Renal pelvis (tissue), 4 donors: ENCODE results near the gene NANS. TPM values are rescaled to one million over a fixed set of nuclear protein-coding genes. Genes with fewer than 3 reads are reported as not detected.
"Not testable (repeated sequence)": the region's sequence is repeated elsewhere in the genome, so short reads cannot be mapped to it uniquely, and the experiment has no call there.

Experiments
- DNase-seq: peaks from one replicate; pipeline ENCODE4 v3.0.0-alpha.2; 2013
- polyA plus RNA-seq, 3 donors: library from polyadenylated mRNA; unstranded; fragments of 120-200 nt; gene quantifications; one replicate each; pipeline ENCODE4 v1.2.1, GENCODE V29; 2013; ENCODE audit not compliant: insufficient read length in 3 of 3

NANS gene
- polyA plus RNA-seq, 3 donors: 38.2 to 45.0 (median 41.7) TPM

- not testable (repeated sequence) for DNase-seq
Measured at GRCh38 chr9:98130060-98130459, 73.5 kb downstream of the NANS start.

- no peak for DNase-seq
Measured at GRCh38 chr9:98130576-98131228, 74.2 kb downstream of the NANS start.

GRCh38 chr9:98132158-98132557 lies 75.6 kb downstream of the NANS start:
- DNase-seq: no peak

Other genes starting within 250 kb of the NANS start
- under 1 TPM in 1 of 3 donors, not detected in 2; 0.03 TPM for gene FOXE1, start 203.5 kb upstream of the NANS start, polyA plus RNA-seq
- 10 to 100 TPM; 19.0 to 21.7 (median 19.9) TPM for gene TRMO, start 134.2 kb upstream of the NANS start, polyA plus RNA-seq
- gene HEMGN, start 118.6 kb upstream of the NANS start, polyA plus RNA-seq: 1 to 10 TPM; 2.1 to 2.9 (median 2.4) TPM
- 100 to 1,000 TPM; 217 to 273 (median 241) TPM for gene ANP32B, start 73.4 kb upstream of the NANS start, polyA plus RNA-seq
- gene TRIM14, start 62.5 kb downstream of the NANS start, polyA plus RNA-seq: 1 to 10 TPM; 5.2 to 7.2 (median 6.9) TPM
- gene CORO2A, start 135.9 kb downstream of the NANS start, polyA plus RNA-seq: 1 to 10 TPM; 2.2 to 2.6 (median 2.5) TPM
- gene TBC1D2, start 198.9 kb downstream of the NANS start, polyA plus RNA-seq: 1 to 10 TPM; 3.9 to 4.1 (median 3.9) TPM